Activated T-cell treated with anti-CD3 and anti-CD28 coated beads, Interleukin-2, amount 50 U/mL, for 4 hours (primary cell): ENCODE results near the gene BRAP. TPM values are rescaled to one million over a fixed set of nuclear protein-coding genes. Genes with fewer than 3 reads are reported as not detected.
"Not testable (repeated sequence)": the region's sequence is repeated elsewhere in the genome, so short reads cannot be mapped to it uniquely, and the experiment has no call there.

ENCODE experiments used
- ATAC-seq, 2 donors: fragments of 200-7000 bp; cut with Tn5 transposase; one replicate each; pipeline ENCODE4 v1.10.0; 2021
- DNase-seq: peaks from one replicate; pipeline ENCODE4 v3.0.0-alpha.2; 2020
- H3K27me3 Mint-ChIP-seq: one replicate; pipeline ENCODE4 v1.8.0; 2021; ENCODE audit warnings: low read depth, mixed read lengths
- H3K36me3 Mint-ChIP-seq: one replicate; pipeline ENCODE4 v1.8.0; 2022; ENCODE audit warnings: mixed read lengths; ENCODE audit not compliant: insufficient read depth
- H3K4me1 Mint-ChIP-seq: one replicate; pipeline ENCODE4 v1.8.0; 2021; ENCODE audit warnings: low read depth, mixed read lengths
- H3K4me3 Mint-ChIP-seq: one replicate; pipeline ENCODE4 v1.8.0; 2021; ENCODE audit warnings: mild to moderate bottlenecking, moderate library complexity, mixed read lengths
- H3K9me3 Mint-ChIP-seq: one replicate; pipeline ENCODE4 v1.8.0; 2021; ENCODE audit warnings: mixed read lengths
- total RNA-seq, 3 donors: library from RNA; stranded (reverse); gene quantifications; one replicate each; pipeline ENCODE4 v1.2.1, GENCODE V29; 2021

BRAP gene
- total RNA-seq, 3 donors from 2014 or later: 21.0 to 24.1 (median 23.1) TPM

DNA sequence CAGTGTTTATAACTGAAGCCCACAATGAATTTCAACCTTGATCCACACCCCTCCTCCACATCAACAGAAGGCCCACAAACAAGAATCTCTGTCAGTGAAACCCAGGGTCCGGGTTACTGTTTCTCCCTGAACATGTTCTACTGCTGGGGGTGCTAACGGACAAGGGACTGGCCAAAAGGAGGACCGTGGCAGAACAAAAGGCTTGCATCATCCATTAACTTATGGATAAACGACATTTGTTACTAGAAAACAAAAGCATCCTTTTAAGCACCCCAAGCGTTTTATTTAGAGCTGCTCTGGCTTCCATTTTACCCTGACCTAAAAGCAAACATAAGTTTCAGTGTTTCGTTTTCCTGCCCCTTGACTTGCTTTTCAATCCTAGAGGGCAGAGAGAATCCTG, 32.2 kb downstream of the BRAP start:
- no peak for ATAC-seq
- no peaks in the 10 kb centered on the region for H3K27me3 Mint-ChIP-seq

DNA sequence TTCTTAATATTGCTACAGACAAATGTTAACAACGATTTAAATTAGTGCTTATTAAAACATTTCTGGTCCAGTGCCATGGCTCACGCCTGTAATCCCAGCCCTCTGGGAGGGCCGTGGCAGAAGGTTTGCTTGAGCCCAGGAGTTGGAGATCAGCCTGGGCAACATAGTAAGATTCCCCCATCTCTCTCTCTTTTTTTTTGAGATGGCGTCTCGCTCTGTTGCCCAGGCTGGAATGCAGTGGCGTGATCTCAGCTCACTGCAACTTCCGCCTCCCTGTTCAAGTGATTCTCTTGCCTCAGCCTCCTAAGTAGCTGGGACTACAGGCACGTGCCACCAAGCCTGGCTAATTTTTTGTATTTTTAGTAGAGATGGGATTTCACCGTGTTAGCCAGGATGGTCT, 33.2 kb downstream of the BRAP start:
- H3K36me3 Mint-ChIP-seq: peaks cover 23% of the 10 kb centered on the region
- not testable (repeated sequence) for H3K4me3 Mint-ChIP-seq

More for the DNA sequence above, 32.2 kb downstream of the BRAP start:
- Mint-ChIP-seq H3K4me1 (no peaks in the 10 kb centered on the region), H3K9me3 (no peaks in the 10 kb centered on the region), H3K4me3 (no peak overlapping the region), H3K36me3 (peaks cover 26% of the 10 kb centered on the region)
- no peak for DNase-seq

GRCh38 chr12:111650912-111651311, 34.8 kb downstream of the BRAP start:
- H3K27me3 Mint-ChIP-seq: no peaks in the 10 kb centered on the region
- DNase-seq: no peak
- H3K9me3 Mint-ChIP-seq: no peaks in the 10 kb centered on the region
- no peaks in the 10 kb centered on the region for H3K4me1 Mint-ChIP-seq
- H3K36me3 Mint-ChIP-seq: peaks cover 31% of the 10 kb centered on the region
- no peak for ATAC-seq
- H3K4me3 Mint-ChIP-seq: no peak overlapping the region

More for the DNA sequence above, 33.2 kb downstream of the BRAP start:
- H3K9me3 Mint-ChIP-seq, H3K4me1 Mint-ChIP-seq, H3K27me3 Mint-ChIP-seq, ATAC-seq, DNase-seq: not testable (repeated sequence)

- H3K36me3 Mint-ChIP-seq: peaks cover 24% of the 10 kb centered on the region
- ATAC-seq (no peak), DNase-seq (no peak)
- H3K4me1 Mint-ChIP-seq: no peaks in the 10 kb centered on the region
- no peak overlapping the region for H3K4me3 Mint-ChIP-seq
- H3K9me3 Mint-ChIP-seq: no peaks in the 10 kb centered on the region
- H3K27me3 Mint-ChIP-seq: no peaks in the 10 kb centered on the region
Observed at GRCh38 chr12:111645433-111645832, 40.3 kb downstream of the BRAP start.

- no peak overlapping the region for H3K4me3 Mint-ChIP-seq
- no peaks in the 10 kb centered on the region for H3K4me1 Mint-ChIP-seq
- DNase-seq (no peak), ATAC-seq (no peak)
- no peaks in the 10 kb centered on the region for H3K9me3 Mint-ChIP-seq
- H3K36me3 Mint-ChIP-seq: peaks cover 15% of the 10 kb centered on the region
- no peaks in the 10 kb centered on the region for H3K27me3 Mint-ChIP-seq
Observed at GRCh38 chr12:111643427-111643826, 42.3 kb downstream of the BRAP start.

DNA sequence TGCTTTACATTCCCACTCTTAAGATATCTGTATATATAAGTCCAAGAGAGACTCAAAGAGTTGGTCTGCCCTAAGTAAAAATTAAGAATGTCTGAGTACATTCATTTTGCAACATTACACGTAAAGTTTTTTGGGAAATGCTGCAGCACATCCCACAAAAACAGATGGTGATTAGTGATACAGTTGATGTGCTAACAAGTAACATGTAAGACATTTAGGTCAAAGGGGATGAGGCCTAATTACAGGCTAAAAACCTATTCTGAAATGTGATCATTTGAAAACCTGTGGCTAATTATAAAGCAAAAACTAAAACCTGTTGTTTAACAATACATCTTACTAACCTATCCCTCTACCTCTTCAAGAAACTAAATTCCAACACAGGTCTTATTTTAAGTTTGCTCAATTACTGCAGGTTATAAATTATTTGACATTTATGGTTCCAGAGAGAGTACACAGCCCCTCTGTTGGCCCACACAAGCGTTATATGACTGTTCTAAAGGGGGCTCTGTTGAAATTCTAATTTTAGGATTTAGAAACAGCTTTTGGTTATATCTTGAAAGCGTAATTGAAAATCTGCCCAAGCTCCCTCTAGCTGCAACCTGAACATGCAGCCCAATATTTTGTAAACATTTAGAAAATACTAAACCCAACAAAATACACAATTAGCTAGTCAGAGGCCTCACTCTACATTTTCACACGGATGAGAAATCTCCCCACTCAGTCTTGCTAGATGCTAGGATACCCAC, 42.9 kb downstream of the BRAP start:
- no peaks in the 10 kb centered on the region for H3K27me3 Mint-ChIP-seq
- DNase-seq: no peak
- H3K4me3 Mint-ChIP-seq: no peak overlapping the region
- H3K36me3 Mint-ChIP-seq: peaks cover 15% of the 10 kb centered on the region
- no peaks in the 10 kb centered on the region for H3K4me1 Mint-ChIP-seq
- no peaks in the 10 kb centered on the region for H3K9me3 Mint-ChIP-seq
- no peak for ATAC-seq

- DNase-seq (no peak), ATAC-seq (no peak)
- H3K9me3 Mint-ChIP-seq: no peaks in the 10 kb centered on the region
- no peaks in the 10 kb centered on the region for H3K27me3 Mint-ChIP-seq
- H3K4me3 Mint-ChIP-seq: no peak overlapping the region
- no peaks in the 10 kb centered on the region for H3K4me1 Mint-ChIP-seq
- peaks cover 6% of the 10 kb centered on the region for H3K36me3 Mint-ChIP-seq
Observed at GRCh38 chr12:111640506-111640905, 45.2 kb downstream of the BRAP start.

DNA sequence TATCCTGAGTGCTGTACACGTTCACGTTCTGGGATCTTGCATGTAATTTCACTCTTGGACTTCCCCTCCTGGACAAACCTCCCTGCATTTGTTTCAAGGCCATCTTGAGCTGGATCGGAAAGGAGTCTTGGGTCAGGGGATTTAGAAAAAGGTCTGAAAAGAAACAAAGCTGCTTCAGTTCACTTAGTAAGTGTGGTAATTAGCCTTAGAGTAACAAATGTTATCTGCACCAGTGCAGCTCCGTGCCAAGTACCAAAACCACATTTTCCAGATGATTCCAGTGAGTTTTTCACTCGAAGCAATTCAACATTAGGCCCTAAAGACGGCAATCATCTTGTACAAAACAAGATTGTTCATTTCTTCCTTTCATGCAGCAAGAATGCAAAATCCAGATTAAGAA, 47.2 kb downstream of the BRAP start:
- no peaks in the 10 kb centered on the region for H3K9me3 Mint-ChIP-seq
- ATAC-seq (no peak), DNase-seq (no peak)
- H3K4me3 Mint-ChIP-seq: no peak overlapping the region
- H3K27me3 Mint-ChIP-seq: no peaks in the 10 kb centered on the region
- H3K36me3 Mint-ChIP-seq: peaks cover 3% of the 10 kb centered on the region
- H3K4me1 Mint-ChIP-seq: no peaks in the 10 kb centered on the region

- H3K27me3 Mint-ChIP-seq: no peaks in the 10 kb centered on the region
- ATAC-seq: no peak
- no peaks in the 10 kb centered on the region for H3K9me3 Mint-ChIP-seq
- no peak for DNase-seq
- no peaks in the 10 kb centered on the region for H3K4me1 Mint-ChIP-seq
- H3K36me3 Mint-ChIP-seq: peaks cover 1% of the 10 kb centered on the region
- no peak overlapping the region for H3K4me3 Mint-ChIP-seq
Observed at GRCh38 chr12:111636209-111636945, 49.4 kb downstream of the BRAP start.

- ATAC-seq (no peak), DNase-seq (no peak)
- H3K4me3 Mint-ChIP-seq: no peak overlapping the region
- no peaks in the 10 kb centered on the region for H3K9me3 Mint-ChIP-seq
- no peaks in the 10 kb centered on the region for H3K27me3 Mint-ChIP-seq
- peaks cover 1% of the 10 kb centered on the region for H3K36me3 Mint-ChIP-seq
- H3K4me1 Mint-ChIP-seq: no peaks in the 10 kb centered on the region
Observed at GRCh38 chr12:111635524-111635923, 50.2 kb downstream of the BRAP start.

DNA sequence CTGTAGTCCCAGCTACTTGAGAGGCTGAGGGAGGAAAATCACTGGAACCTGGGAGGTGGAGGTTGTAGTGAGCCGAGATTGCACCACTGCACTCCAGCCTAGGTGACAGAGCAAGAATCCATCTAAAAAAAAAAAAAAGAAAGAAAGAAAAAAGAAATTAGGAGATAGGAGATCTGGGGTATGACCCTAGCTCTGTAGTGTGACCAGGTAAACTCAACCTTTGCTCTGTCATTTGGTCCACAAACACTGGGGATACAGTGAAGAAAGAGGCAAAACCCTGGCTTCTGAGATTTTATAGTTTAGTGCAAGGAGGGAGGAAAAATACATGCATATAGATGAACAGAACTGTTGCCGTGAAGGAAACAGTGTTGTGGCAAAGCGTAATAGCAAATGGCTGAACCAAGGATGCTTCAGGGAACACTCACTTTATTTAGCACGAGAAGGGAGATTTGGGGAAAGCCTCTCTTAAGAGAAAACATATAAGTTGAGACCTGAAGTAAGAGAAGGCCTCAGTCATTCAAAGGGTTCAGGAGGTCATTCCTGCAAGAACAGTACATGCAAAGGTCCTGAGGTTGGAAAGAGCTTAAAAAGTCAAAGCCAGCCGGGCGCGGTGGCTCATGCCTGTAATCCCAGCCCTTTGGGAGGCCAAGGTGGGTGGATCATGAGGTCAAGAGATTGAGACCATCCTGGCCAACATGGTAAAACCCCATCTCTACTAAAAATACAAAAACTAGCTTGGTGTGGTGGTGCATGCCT, 57.1 kb downstream of the BRAP start:
- Mint-ChIP-seq H3K4me1 (no peaks in the 10 kb centered on the region), H3K27me3 (no peaks in the 10 kb centered on the region), H3K36me3 (no peaks in the 10 kb centered on the region), H3K9me3 (no peaks in the 10 kb centered on the region), H3K4me3 (no peak overlapping the region)
- DNase-seq (no peak), ATAC-seq (no peak)

GRCh38 chr12:111626230-111626629, 59.5 kb downstream of the BRAP start:
- ATAC-seq (no peak), DNase-seq (no peak)
- Mint-ChIP-seq H3K4me1 (no peaks in the 10 kb centered on the region), H3K9me3 (no peaks in the 10 kb centered on the region), H3K36me3 (no peaks in the 10 kb centered on the region), H3K27me3 (no peaks in the 10 kb centered on the region), H3K4me3 (no peak overlapping the region)

GRCh38 chr12:111624540-111624939, 61.2 kb downstream of the BRAP start:
- H3K4me3 Mint-ChIP-seq: no peak overlapping the region
- no peaks in the 10 kb centered on the region for H3K27me3 Mint-ChIP-seq
- H3K4me1 Mint-ChIP-seq: no peaks in the 10 kb centered on the region
- H3K9me3 Mint-ChIP-seq: no peaks in the 10 kb centered on the region
- no peak for DNase-seq
- ATAC-seq: no peak
- no peaks in the 10 kb centered on the region for H3K36me3 Mint-ChIP-seq

- ATAC-seq, H3K36me3 Mint-ChIP-seq, H3K9me3 Mint-ChIP-seq, H3K4me3 Mint-ChIP-seq, H3K4me1 Mint-ChIP-seq, H3K27me3 Mint-ChIP-seq, DNase-seq: not testable (repeated sequence)
Observed at GRCh38 chr12:111617841-111618240, 67.9 kb downstream of the BRAP start.
